H9 (cell line): ENCODE data around the gene HFE. TPM values are rescaled to one million over a fixed set of nuclear protein-coding genes. Genes with fewer than 3 reads are reported as not detected.
A peak's percentile ranks its signal among the peaks of the same experiment; 100 is the strongest.

Source experiments
- DNase-seq: peaks from one replicate; pipeline ENCODE4 v3.0.0-alpha.2; 2017
- H2AFZ ChIP-seq: one replicate; pipeline ENCODE4 v1.6.1; 2013; ENCODE audit warnings: mild to moderate bottlenecking, low read length, control low read depth, moderate library complexity
- H2AK5ac ChIP-seq: 2 replicates; pipeline ENCODE4 v1.6.1; 2013; ENCODE audit warnings: low read length, control low read depth, mixed read lengths; ENCODE audit not compliant: insufficient read length
- H2BK120ac ChIP-seq: one replicate; pipeline ENCODE4 v1.6.1; 2013; ENCODE audit warnings: low read depth, mild to moderate bottlenecking, low read length, control low read depth, inconsistent platforms; ENCODE audit not compliant: poor library complexity, severe bottlenecking
- H2BK12ac ChIP-seq: 2 replicates; pipeline ENCODE4 v1.6.1; 2013; ENCODE audit warnings: low read length, control low read depth, mixed read lengths, low read depth; ENCODE audit not compliant: insufficient read length
- H2BK15ac ChIP-seq: 2 replicates; pipeline ENCODE4 v1.6.1; 2013; ENCODE audit warnings: low read depth, low read length, control low read depth
- H2BK20ac ChIP-seq: one replicate; pipeline ENCODE4 v1.6.1; 2013; ENCODE audit warnings: low read depth, mild to moderate bottlenecking, low read length, control low read depth, inconsistent platforms; ENCODE audit not compliant: poor library complexity, severe bottlenecking
- H2BK5ac ChIP-seq: 2 replicates; pipeline ENCODE4 v1.6.1; 2013; ENCODE audit warnings: low read length, control low read depth, mixed read lengths; ENCODE audit not compliant: insufficient read length
- H3K14ac ChIP-seq: 2 replicates; pipeline ENCODE4 v1.6.1; 2013; ENCODE audit warnings: low read length, control low read depth; ENCODE audit not compliant: insufficient read depth
- H3K18ac ChIP-seq: 2 replicates; pipeline ENCODE4 v1.6.1; 2013; ENCODE audit warnings: low read depth, mild to moderate bottlenecking, mixed read lengths, low read length, control low read depth; ENCODE audit not compliant: insufficient read length
- H3K23ac ChIP-seq: 2 replicates; pipeline ENCODE4 v1.6.1; 2013; ENCODE audit warnings: low read length, control low read depth, mixed read lengths, low read depth; ENCODE audit not compliant: insufficient read length
- H3K23me2 ChIP-seq: 2 replicates; pipeline ENCODE4 v1.6.1; 2013; ENCODE audit warnings: low read depth, mild to moderate bottlenecking, mixed read lengths, low read length, control low read depth; ENCODE audit not compliant: insufficient read length, poor library complexity, severe bottlenecking
- H3K27ac ChIP-seq: 2 replicates; pipeline ENCODE4 v1.5.1; 2013; ENCODE audit warnings: low read length, control low read depth, mixed read lengths, low read depth; ENCODE audit not compliant: insufficient read length
- H3K27me3 ChIP-seq: 2 replicates; pipeline ENCODE4 v1.6.1; 2013; ENCODE audit warnings: low read length, control low read depth, inconsistent platforms; ENCODE audit not compliant: insufficient read depth
- H3K4ac ChIP-seq: 2 replicates; pipeline ENCODE4 v1.6.1; 2013; ENCODE audit warnings: low read depth, mild to moderate bottlenecking, control low read depth, inconsistent platforms, low read length, moderate library complexity
- H3K4me1 ChIP-seq: 2 replicates; pipeline ENCODE4 v1.6.1; 2013; ENCODE audit warnings: low read length, control low read depth, inconsistent platforms; ENCODE audit not compliant: insufficient read depth
- H3K4me2 ChIP-seq: 2 replicates; pipeline ENCODE4 v1.6.1; 2013; ENCODE audit warnings: low read length, control low read depth, mixed read lengths; ENCODE audit not compliant: insufficient read length, insufficient read depth
- H3K56ac ChIP-seq: 2 replicates; pipeline ENCODE4 v1.6.1; 2013; ENCODE audit warnings: low read depth, mild to moderate bottlenecking, mixed read lengths, low read length, control low read depth; ENCODE audit not compliant: insufficient read length
- H3K79me1 ChIP-seq: 2 replicates; pipeline ENCODE4 v1.6.1; 2013; ENCODE audit warnings: low read depth, mild to moderate bottlenecking, moderate library complexity, low read length, control low read depth, inconsistent platforms; ENCODE audit not compliant: insufficient read depth, poor library complexity, severe bottlenecking
- H3K79me2 ChIP-seq: 2 replicates; pipeline ENCODE4 v1.6.1; 2013; ENCODE audit warnings: low read length, control low read depth, inconsistent platforms; ENCODE audit not compliant: insufficient read depth
- H3K9ac ChIP-seq: 2 replicates; pipeline ENCODE4 v1.6.1; 2013; ENCODE audit warnings: low read length, control low read depth, mixed read lengths; ENCODE audit not compliant: insufficient read length; ENCODE audit errors: extremely low read depth
- H3K9me3 ChIP-seq: one replicate; pipeline ENCODE4 v1.6.1; 2013; ENCODE audit warnings: low read depth, low read length, inconsistent platforms; ENCODE audit not compliant: control insufficient read depth
- H3T11ph ChIP-seq: one replicate; pipeline ENCODE4 v1.6.1; 2013; ENCODE audit warnings: mild to moderate bottlenecking, low read length, control low read depth, inconsistent platforms
- H4K20me1 ChIP-seq: one replicate; pipeline ENCODE4 v1.6.1; 2013; ENCODE audit not compliant: control insufficient read depth, insufficient read length, insufficient read depth
- H4K5ac ChIP-seq: 2 replicates; pipeline ENCODE4 v1.6.1; 2013; ENCODE audit warnings: low read depth, mild to moderate bottlenecking, mixed read lengths, low read length, control low read depth; ENCODE audit not compliant: insufficient read length
- H4K8ac ChIP-seq: replicated peaks from 2 replicates; pipeline ENCODE4 v1.6.1; 2013; ENCODE audit warnings: low read length, control low read depth, mixed read lengths, low read depth; ENCODE audit not compliant: insufficient read length
- H4K91ac ChIP-seq: 2 replicates; pipeline ENCODE4 v1.6.1; 2013; ENCODE audit warnings: low read depth, mild to moderate bottlenecking, moderate library complexity, mixed read lengths, low read length, control low read depth; ENCODE audit not compliant: insufficient read length
- H3K27ac Mint-ChIP-seq, 3 experiments: 2 replicates in 2 of 3; 3 replicates in 1 of 3; pipeline ENCODE4 v1.8.0; 2020 to 2021; ENCODE audit warnings: mixed read lengths in 3 of 3, mild to moderate bottlenecking in 1 of 3, moderate library complexity in 1 of 3
- H3K27me3 Mint-ChIP-seq: 2 replicates; pipeline ENCODE4 v1.8.0; 2021; ENCODE audit warnings: low read depth, mild to moderate bottlenecking, moderate library complexity, mixed read lengths
- H3K36me3 Mint-ChIP-seq, 3 experiments: 2 replicates in 2 of 3; 3 replicates in 1 of 3; pipeline ENCODE4 v1.8.0; 2020 to 2021; ENCODE audit warnings: low read depth in 3 of 3, mixed read lengths in 3 of 3; ENCODE audit not compliant: insufficient read depth in 1 of 3
- H3K4me1 Mint-ChIP-seq, 2 experiments: 2 replicates each; pipeline ENCODE4 v1.8.0; 2020; ENCODE audit warnings: mixed read lengths in 2 of 2
- H3K4me3 Mint-ChIP-seq, 2 experiments: 2 replicates in 1 of 2; 3 replicates in 1 of 2; pipeline ENCODE4 v1.8.0; 2020 to 2021; ENCODE audit warnings: mild to moderate bottlenecking in 2 of 2, mixed read lengths in 2 of 2, moderate library complexity in 1 of 2
- H3K9me3 Mint-ChIP-seq, 2 experiments: 2 replicates in 1 of 2; 3 replicates in 1 of 2; pipeline ENCODE4 v1.8.0; 2020; ENCODE audit warnings: mild to moderate bottlenecking in 2 of 2, mixed read lengths in 2 of 2, moderate library complexity in 1 of 2
- WGBS: extraction: QIAGEN DNeasy Blood & Tissue Kit; methylation state at CpG from one replicate; pipeline ENCODE4 v1.1.7; 2013; ENCODE audit warnings: missing lambda C conversion rate, low lambda C conversion rate, mixed read lengths; ENCODE audit not compliant: insufficient read length; ENCODE audit errors: extremely low coverage; 5-methylcytosine and 5-hydroxymethylcytosine counted together
- total RNA-seq: library from RNA; stranded (reverse); gene quantifications from 2 replicates; pipeline ENCODE4 v1.2.1, GENCODE V29; 2021
- TF ChIP-seq, protein P1 (sequence below): fragments of 200-600 bp; sonication (generic); conservative IDR thresholded peaks from 3 replicates; pipeline ENCODE4 v1.8.0; 2021; ENCODE audit warnings: antibody characterized with exemption, mild to moderate bottlenecking

Gene HFE
- total RNA-seq, 1 experiment from 2014 or later: 0.98 TPM

DNA sequence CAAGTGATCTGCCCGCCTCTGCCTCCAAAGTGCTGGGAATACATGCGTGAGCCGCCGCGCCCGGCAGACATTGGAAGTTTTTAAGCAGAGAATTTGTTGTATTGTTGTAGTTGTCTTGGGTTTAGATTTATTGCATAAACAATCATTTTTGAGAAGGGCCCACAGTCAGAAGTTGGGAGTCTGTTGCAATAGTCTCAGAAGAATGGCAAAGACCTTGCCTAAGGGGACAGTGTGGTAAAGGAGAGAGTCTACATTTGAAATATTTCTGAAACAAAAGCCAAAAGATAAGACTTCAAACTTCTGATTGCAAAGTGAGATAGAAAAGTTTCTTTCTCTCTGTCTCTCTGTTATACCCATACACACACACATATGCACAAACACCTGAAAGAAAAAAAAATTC is 22.5 kb downstream of the HFE start:
- Histone ChIP-seq H3K9me3 (no peaks in the 10 kb centered on the region), H3K4me1 (no peaks in the 10 kb centered on the region), H3K27ac (no peak overlapping the region)

More for the DNA sequence above, 22.5 kb downstream of the HFE start:
- H4K8ac ChIP-seq: no peak overlapping the region
- H2AFZ ChIP-seq: no peak overlapping the region
- H3K56ac ChIP-seq: no peak overlapping the region
- no peak overlapping the region for H3K4ac ChIP-seq
- no peaks in the 10 kb centered on the region for H3K79me2 ChIP-seq
- H3T11ph ChIP-seq: peak overlapping the region; percentile 36
- peak overlapping the region in 1 of 3 experiments; percentile 15; a peak in 1 of 7 replicates for H3K27ac Mint-ChIP-seq
- H3K27me3 ChIP-seq: no peaks in the 10 kb centered on the region
- H3K18ac ChIP-seq: no peak overlapping the region
- H3K14ac ChIP-seq: no peak overlapping the region
- no peak overlapping the region for H3K23ac ChIP-seq
- H4K91ac ChIP-seq: no peak overlapping the region
- H3K79me1 ChIP-seq: no peaks in the 10 kb centered on the region
- no peak overlapping the region for H2AK5ac ChIP-seq
- WGBS: no CpG with 5 or more reads among the region's 6 CpGs
- peaks cover 17% of the 10 kb centered on the region in 2 experiments for H3K9me3 Mint-ChIP-seq
- H2BK5ac ChIP-seq: no peak overlapping the region
- H3K4me1 Mint-ChIP-seq: no peaks in the 10 kb centered on the region
- H2BK12ac ChIP-seq: no peak overlapping the region
- H3K36me3 Mint-ChIP-seq: peaks cover 9 to 19% (median 19%) of the 10 kb centered on the region in 3 experiments; a peak in 6 of 7 replicates
- H3K4me2 ChIP-seq: no peak overlapping the region
- TF ChIP-seq, protein P1, sequence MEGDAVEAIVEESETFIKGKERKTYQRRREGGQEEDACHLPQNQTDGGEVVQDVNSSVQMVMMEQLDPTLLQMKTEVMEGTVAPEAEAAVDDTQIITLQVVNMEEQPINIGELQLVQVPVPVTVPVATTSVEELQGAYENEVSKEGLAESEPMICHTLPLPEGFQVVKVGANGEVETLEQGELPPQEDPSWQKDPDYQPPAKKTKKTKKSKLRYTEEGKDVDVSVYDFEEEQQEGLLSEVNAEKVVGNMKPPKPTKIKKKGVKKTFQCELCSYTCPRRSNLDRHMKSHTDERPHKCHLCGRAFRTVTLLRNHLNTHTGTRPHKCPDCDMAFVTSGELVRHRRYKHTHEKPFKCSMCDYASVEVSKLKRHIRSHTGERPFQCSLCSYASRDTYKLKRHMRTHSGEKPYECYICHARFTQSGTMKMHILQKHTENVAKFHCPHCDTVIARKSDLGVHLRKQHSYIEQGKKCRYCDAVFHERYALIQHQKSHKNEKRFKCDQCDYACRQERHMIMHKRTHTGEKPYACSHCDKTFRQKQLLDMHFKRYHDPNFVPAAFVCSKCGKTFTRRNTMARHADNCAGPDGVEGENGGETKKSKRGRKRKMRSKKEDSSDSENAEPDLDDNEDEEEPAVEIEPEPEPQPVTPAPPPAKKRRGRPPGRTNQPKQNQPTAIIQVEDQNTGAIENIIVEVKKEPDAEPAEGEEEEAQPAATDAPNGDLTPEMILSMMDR: no peak
- H4K5ac ChIP-seq: no peak overlapping the region
- peaks cover 2% of the 10 kb centered on the region; the same call in 1 of the 2 replicates for H3K27me3 Mint-ChIP-seq
- no peak overlapping the region for H2BK15ac ChIP-seq
- H3K23me2 ChIP-seq: no peaks in the 10 kb centered on the region
- no peak overlapping the region for H3K9ac ChIP-seq
- H3K4me3 Mint-ChIP-seq: no peak overlapping the region
- no peak for DNase-seq
- H4K20me1 ChIP-seq: no peaks in the 10 kb centered on the region
- no peak overlapping the region for H2BK20ac ChIP-seq
- peak overlapping the region; percentile 61 for H2BK120ac ChIP-seq
